Measurements from ENCODE around the gene CCDC187.

- TF ChIP-seq CTCF (IDR thresholded peaks at IDR 0.05) (no peak), EP300 (IDR thresholded peaks at IDR 0.05) (no peak)
Observed at GRCh38 chr9:136323371-136323789, 19.5 kb upstream of the CCDC187 start.
